NCI-H2107 (cell line): ENCODE measurements around the gene EFCAB13.

Experiments
- DNase-seq: peaks from one replicate; lab custom pipeline; 2025; lab: John Stamatoyannopoulos, UW

EFCAB13 gene

DNA sequence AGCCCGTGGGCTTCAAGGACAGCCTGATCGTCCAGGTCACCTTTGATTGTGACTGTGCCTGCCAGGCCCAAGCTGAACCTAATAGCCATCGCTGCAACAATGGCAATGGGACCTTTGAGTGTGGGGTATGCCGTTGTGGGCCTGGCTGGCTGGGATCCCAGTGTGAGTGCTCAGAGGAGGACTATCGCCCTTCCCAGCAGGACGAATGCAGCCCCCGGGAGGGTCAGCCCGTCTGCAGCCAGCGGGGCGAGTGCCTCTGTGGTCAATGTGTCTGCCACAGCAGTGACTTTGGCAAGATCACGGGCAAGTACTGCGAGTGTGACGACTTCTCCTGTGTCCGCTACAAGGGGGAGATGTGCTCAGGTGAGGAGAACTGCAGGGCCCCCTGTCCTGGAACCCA, 31.5 kb upstream of the EFCAB13 start:
- no peak for DNase-seq

DNA sequence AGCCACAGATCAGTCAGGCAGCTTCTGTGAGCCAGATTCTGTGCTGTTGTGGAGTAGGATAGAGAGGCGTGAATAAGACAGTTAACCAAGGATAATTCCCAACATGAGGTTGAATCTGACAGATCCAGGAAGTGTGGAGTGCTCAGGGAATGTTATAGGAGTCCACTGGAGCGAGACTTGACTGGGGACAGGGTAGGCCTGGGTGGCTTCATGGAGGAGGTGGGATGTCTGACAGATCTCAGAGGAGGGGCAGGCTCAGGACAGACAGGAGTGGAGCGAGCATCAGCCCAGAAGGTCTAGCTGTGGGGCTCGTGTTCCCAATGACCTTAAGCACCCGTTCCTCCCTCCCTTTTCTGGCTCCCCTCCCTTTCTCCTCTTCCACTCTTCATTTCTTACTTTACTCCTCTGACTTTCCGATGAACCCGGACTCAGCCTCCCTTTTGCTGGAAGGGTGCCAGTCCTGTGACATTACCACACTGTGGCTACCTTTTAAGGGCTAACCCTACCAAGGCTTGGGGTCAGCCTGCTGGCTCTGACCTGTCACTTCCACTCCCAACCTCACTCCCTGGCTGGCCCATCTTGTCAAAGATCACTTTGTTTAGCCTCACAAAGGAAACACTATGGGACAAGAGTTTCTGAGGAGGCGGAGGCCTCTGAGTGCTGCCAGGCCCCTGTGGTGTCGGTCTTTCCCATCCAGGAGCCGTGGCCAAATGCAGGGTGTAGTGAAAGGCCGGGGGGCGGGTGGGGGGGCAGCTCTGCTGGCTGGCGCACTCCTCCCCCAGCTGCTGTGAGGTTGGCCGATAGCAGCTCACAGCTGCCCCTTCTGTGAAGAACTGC, 28.5 kb upstream of the EFCAB13 start:
- DNase-seq: no peak

DNA sequence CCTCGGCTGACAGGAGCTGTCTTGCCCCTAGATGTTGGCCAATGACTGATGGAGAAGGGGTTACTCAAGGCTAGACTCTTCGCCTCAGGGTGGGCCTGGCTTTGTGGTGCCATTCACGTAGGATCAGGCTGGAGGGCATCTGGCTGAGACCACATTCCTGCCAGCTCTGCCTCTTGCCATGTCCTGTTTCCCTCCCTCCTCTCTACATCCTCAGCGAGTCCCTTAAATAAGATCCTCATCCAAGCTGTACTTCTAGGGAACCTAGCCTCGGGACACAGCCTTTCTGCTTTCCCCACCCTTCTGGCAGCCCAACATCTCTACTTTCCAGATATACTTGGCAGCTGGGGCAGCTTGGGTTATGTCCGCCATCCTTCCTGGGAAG, 27.9 kb upstream of the EFCAB13 start:
- DNase-seq: no peak

DNA sequence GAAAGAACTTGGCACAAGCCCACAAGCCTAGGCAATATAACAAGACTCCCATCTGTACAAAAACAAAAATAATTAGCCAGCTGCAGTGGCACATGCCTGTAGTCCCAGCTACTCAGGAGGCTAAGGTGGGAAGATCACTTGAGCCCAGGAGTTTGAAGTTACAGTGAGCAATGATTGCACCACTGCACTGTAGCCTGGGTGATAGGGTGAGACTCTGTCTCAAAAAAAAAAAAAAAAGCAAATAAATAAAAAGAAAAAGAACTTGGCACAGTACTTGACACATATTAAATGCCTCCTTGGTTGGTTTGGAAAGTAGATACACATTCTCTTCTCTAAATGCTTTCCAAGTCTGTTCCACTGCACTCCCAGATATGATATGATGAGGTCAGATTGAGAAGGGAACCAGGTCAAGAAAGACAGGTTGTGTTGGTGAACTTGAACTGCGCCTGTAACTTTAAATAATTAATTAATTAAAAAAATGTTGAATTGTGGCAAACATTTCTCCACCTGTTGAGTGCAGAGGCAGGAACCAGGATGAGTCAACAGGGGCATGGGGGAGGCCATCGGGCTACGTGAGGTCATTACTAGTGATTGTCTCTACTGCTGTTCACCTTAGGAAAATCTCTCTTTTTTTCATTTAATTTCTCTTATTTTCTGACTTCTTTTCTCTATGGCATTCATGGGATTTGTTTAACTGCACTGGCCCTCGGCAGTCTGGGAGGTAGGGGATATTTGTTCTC, 25.9 kb upstream of the EFCAB13 start:
- DNase-seq: no peak

DNA sequence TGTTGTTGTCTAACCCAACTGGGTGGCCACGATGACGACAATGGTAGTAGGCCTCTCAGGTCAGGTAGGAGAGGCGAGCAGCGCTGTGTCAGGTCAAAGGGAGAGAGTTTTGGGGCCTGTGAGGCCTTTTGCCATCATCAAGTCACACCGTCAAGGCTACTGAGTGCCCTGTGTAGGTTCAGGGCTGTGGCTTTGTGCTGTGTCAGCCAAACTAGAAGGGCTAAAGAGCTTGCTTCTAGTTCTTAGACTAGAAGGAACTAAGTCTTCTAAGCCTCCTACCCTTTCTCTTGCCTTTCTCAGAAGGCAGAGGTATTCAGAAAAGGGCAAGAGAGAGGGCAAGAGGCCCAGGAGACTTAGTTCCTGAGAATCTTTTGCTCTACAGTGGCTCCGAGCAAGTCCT, 25.0 kb upstream of the EFCAB13 start:
- no peak for DNase-seq

DNA sequence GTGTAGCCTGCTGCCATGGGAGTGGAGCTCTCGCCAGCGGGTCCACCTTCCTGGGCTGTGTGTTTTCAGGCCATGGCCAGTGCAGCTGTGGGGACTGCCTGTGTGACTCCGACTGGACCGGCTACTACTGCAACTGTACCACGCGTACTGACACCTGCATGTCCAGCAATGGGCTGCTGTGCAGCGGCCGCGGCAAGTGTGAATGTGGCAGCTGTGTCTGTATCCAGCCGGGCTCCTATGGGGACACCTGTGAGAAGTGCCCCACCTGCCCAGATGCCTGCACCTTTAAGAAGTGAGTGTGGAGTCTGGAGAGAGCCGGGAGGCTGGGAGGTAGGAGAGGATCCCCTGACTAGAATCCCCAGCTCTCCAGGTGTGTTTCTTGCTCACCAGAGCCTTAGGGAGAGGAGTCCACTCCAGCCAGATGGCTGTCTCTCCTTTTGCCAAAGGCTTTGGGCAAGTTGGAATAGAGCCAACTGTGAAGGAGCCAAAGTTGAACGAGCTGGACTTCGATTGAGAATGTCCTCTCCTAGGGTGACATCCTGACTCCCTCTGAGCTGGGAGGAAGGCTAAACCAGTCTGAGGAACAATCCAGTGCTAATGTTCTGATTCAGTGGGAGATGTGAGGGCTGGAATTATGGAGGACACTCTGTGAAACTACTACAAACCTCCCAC, 24.4 kb upstream of the EFCAB13 start:
- DNase-seq: no peak

DNA sequence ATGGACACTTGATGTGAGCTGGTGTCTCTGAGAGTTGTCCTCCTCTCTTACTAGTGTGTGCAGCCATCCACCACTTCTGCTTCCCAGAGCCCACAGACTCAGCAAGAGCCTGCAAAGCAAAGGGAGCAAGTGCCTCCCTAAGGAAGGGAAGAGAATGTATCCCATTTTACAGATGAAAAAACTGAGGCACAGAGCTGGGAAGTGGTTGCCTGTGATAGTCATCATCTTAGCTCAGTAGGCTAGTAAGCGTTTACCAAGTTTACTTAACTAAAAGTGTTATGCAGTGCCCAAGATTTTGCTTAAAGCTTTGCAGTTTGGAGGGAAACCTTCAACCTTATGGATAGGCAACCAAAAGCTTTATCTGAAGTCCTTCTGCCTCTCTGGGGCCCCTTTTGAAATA, 23.0 kb upstream of the EFCAB13 start:
- DNase-seq: no peak

DNA sequence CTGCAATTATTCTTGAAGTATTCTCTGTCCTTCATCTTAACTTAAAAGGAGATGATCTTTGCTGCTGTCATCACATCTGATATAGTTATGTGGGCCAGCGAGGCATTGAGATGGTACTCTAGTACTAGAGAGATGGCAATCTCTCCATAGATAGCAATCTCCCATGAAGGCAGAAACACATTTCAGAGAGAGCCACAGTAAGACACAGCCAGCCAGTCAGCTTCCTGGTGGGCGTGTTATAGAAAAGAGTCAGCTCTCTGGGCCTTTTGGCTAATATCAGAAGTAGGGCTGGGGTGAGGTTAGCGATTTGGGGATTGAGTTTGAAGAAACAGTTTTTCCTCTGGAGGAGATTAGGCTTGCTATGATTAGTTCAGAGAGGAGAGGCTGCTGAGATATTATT, 22.6 kb upstream of the EFCAB13 start:
- DNase-seq: no peak

DNA sequence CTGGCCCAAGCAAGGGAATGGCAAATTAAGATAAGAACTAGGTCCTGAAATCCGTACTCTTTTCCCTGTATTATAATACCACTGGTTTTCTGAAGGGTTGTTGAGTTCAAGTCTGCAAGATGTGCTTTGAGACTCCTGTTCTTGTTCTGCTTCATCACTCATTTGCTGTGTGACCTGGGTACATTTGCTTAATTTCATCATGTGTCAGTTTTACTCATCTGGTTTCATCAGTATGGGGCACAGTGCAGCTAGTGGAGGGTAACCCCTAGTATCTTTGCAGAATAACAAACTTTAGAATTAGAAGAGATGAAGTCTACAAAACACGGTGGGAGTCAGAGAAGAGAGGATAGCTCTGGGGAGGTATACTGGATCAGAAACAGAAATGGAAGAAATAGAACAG, 21.9 kb upstream of the EFCAB13 start:
- DNase-seq: no peak

DNA sequence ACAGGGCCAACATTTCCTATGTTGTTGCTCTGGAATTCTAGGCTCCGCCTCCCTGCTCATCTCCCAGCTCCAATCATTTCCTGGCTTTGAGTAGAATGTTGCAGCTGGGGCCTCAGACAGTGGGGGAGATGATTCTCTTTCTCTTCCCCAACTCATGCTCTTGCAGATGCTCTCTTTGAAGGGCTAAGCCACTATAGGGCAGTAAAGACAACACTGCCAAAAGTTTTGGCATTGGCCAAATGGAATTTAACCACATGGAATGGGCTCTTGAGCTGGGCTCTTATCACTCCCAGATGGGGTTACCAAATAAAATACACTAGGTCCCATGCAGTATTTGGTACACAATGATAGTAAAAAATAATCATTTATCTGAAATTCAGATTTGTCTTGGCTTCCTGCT, 19.6 kb upstream of the EFCAB13 start:
- DNase-seq: no peak

DNA sequence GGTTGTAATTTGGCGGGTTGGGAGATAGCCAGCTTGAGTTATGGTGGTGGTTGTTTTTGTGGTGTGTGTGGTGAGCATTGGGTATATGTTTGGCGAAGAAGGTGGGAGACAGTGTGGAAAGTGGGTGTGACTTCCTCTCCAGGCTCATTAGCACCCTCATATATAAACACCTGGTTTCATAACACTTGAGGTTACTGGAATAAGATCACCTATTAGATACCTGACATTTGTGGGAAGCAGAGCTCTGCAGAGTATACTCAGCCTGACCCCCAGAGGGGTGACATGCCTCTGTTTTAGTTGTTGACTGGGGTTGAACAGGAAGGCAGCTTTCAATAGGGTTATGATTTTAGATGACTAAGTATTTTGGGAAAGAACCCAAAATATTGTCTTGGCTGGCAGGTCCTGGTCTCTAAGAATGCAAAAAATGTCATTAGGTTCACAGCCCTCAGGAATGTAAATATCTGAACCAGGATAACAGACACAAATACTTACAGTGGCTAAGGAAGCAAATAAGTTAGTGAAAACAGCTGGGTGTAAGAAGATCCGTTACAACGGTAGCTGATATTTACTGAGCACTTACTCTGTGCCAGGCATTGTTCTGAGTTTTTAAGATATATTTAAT, 18.3 kb upstream of the EFCAB13 start:
- DNase-seq: no peak

DNA sequence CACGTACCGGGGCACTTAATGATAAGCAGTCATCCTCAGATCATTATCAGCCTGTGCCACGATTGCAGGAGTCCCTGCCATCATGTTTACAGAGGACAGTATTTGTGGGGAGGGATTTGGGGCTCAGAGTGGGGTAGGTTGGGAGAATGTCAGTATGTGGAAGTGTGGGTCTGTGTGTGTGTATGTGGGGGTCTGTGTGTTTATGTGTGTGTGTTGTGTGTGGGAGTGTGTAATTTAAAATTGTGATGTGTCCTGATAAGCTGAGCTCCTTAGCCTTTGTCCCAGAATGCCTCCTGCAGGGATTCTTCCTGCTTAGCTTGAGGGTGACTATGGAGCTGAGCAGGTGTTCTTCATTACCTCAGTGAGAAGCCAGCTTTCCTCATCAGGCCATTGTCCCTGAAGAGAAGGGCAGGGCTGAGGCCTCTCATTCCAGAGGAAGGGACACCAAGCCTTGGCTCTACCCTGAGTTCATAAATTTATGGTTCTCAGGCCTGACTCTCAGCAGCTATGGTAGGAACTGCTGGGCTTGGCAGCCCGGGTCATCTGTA, 13.5 kb upstream of the EFCAB13 start:
- no peak for DNase-seq

DNA sequence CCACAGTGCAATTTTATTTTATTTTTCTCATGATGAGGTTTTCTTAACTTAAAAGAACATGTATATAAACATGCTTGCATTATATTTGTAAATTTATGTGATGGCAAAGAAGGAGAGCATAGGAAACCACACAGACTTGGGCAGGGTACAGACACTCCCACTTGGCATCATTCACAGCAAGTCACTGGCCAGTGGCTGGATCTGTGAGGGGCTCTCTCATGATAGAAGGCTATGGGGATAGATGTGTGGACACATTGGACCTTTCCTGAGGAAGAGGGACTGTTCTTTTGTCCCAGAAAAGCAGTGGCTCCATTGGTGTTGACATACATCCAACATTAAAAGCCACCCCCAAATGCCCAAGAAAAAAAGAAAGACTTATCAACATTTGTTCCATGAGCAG, 12.3 kb upstream of the EFCAB13 start:
- no peak for DNase-seq

DNA sequence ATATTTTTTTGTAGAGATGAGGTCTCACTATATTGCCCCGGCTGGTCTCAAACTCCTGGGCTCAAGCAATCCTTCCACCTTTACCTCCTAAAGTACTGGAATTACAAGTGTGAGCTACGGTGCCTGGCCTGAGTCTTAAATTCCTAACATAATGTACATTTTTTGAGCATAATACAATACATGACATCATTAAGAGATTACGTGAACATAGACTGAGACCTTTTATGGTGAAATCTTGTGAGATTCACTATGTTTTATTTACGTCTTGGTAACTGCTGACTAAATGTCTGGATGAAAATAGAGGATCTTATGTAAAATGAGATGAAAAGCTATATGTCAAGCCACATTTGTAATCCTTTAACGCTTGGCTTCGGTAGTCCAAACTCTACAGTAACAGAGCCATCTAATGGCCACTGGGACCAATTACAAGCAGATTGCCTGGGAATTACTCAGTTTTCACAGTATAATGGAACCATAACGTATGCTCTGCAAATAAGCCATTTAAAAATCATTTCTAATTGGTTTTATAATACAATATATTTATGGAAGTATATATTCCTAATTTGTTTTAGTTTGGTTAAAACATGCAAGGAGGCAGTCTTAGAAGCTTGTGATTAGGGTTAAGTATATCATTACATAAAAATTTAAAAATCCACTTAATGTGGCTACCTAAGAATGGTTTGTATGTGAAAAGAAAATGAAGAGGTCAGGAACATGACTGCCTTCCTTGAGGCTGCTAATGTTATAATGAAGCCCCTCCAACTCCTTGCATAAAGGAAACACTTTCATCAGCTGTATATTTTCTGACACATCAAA, 8.1 kb upstream of the EFCAB13 start:
- peak; percentile 48 for DNase-seq

DNA sequence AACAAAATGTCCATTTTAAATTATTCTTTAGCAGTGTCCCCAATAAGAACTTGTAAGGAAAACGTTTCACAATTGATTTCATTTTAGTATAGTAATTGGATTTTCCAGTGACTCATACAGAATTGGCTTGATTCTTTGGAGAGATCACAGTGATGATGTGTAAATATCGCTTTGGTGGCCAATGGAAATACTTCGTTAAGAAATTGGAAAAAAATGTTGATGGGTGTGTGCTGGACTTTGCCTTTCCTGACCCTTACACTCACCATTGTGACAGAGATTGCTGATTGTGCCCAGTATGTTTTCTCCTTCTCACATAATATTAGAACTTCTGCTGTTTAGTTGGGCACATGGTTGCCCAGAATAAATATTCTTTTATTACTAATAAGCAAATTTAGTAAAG, 7.4 kb upstream of the EFCAB13 start:
- DNase-seq: no peak

DNA sequence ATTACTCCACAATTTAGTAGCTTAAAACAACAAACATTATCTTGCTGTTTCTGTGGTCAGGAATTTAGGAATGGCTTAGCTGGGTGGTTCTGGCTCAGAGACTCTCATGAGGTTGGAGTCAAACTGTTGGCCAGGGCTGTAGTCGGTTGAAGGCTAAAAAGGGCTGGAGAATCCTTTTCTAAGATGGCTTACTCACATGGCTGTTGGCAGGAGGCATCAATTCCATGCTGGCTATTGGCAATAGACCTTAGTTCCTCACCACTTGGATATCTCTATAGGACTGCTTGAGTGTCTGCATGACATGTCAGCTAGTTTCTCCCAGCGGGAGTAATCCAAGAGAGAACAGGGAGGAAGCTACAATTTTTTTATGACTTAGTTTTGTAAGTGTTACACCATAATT, 6.6 kb upstream of the EFCAB13 start:
- no peak for DNase-seq

DNA sequence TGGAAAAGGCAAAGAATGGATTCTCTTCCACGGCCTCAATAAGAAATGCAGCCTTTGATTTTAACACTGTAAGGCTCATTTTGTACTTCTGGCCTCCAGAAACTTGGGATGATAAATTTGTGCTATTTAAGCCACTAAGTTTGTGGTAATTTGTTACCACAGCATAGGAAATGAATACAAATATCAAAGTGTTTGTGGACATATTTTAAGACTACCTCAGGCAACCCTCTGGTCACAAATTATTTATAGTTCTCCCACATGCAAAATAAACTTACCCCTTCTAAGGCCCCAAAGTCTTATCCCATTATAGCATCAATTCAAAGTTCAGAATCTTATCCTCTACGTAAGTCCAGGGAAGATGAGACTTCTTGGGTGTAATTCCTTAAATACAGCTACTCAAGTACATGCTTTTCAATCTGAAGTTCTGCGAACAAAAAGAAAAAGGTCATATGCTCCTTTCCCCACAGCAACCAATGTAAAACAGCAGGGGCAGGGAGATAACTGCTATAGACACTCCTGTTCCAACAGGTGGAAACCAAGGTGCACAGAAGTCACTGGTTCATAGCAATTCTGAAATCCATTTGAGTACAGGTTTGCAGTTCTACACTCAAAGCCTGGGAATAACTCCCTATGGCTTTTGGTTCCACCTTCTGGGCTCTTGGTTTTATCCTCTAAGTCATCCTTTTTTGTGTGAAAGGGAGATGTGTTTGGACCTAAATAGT, 5.4 kb upstream of the EFCAB13 start:
- no peak for DNase-seq

DNA sequence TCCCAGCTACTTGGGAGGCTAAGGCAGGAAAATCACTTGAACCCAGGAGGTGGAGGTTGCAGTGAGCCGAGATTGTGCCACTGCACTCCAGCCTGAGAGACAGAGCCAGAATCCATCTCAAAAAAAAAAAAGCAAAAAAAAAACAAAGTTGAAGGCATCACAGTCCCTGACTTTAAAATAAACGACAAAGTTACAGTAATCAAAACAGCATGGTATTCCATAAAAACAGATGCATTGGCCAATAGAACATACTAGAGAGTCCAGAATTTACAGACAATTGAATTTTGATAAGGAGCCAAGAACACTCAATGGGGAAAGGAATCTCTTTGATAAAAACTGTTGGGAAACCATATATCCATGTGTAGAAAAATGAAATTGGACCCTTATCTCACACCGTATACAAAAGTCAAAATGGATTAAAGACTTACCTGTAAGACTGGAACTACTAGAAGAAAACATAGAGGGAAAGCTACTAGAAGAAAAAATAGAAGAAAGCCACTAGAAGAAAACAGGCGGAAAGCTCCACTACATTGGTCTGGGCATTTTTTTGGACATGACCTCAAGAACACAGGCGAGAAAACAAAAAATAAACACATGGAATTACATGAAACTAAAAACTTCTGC, 2.8 kb upstream of the EFCAB13 start:
- no peak for DNase-seq

DNA sequence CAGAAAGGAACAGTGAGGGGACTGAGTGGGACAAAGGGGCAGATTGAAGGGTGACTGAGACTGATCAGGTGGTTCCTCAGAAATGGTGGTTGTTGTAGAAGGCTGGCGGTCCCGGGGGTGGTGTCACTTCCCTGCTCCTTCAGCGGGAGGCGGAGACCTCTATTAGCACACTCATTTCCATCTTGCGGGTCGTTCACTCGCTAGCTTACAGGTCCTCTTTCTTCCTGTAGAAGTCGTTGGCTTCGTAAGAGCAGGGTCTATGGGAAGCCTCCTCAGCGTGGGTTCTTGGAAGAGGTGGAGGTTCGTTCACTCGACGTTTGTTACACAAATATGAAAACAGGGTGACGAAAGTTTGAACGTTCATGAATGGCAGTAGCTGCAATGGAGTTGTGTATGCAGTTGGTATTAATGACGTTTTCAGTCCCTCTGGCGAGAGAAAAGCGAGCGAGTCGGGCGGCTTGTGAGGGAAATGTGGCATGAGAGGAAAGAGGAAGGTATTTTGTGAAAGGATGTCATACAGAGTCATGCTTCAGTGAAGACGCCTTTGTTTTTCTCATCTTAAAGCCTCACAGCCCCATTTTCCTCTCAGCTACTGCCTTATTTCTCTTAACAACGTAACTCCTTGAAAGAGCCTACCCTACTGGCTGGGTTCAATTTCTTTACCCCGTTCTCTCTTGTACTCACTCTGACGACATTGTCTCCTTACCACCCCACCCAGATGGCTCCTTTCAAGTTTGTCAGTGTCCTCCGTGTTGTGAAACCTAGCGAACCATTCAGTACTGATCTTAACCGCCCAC, 667 bp downstream of the EFCAB13 start:
- no peak for DNase-seq

DNA sequence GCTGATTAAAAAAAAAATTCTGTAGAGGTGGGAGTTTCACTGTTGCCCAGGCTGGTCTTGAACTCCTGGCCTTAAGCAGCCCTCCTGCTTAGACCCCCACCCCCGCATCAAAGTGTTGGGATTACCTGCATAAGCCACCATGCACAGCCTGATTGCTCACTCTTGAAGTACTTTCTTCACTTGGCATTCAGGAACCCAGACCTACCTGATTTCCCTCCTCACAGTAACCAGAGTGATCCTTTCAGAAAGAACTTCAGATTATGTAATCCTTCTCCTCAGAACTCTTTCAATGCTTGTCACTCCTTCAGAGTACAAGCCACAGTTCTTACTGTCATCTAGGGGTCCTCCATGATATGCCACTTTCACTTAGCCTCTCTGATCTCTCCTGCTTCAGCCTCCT, 1.4 kb downstream of the EFCAB13 start:
- no peak for DNase-seq
